K562 (cell line): ENCODE data around the gene SERPINA5. TPM values are rescaled to one million over a fixed set of nuclear protein-coding genes. Genes with fewer than 3 reads are reported as not detected.

ENCODE experiments used
- ATAC-seq: fragments of 200-7000 bp; cut with Tn5 transposase; 3 replicates; pipeline ENCODE4 v1.9.1; 2020; ENCODE audit warnings: moderate library complexity
- BruUV-seq: library from RNA; stranded (reverse); fragments of 400-500 nt; replicated peaks from 2 replicates; lab custom pipeline; 2021; lab: Mats Ljungman, UMichigan
- CTCF ChIA-PET: fragments of 300-600 bp; formaldehyde crosslinking; extraction: SDS; loops from one replicate; lab custom pipeline; 2021; ENCODE audit warnings: low intra/inter-chr PET ratio; lab: Yijun Ruan, JAX
- POLR2A ChIA-PET: fragments of 300-600, 350-650 bp; sonication (Branson Sonifier 250); formaldehyde crosslinking; extraction: SDS; loops from one replicate; lab custom pipeline; 2021; ENCODE audit warnings: antibody characterized with exemption, inconsistent platforms; lab: Yijun Ruan, JAX
- DNase-seq, 4 experiments: peaks; one replicate each; pipeline versions ENCODE4 v3.0.0 to v3.0.0-alpha.2; 2011 to 2018; ENCODE audit warnings: low spot score in 3 of 4, mixed read lengths in 3 of 4; ENCODE audit errors: extremely low read depth in 1 of 4
- FAIRE-seq: peaks from 2 replicates; lab custom pipeline; 2011; peaks lifted over from hg19 to GRCh38; lab: Jason Lieb, UNC
- H2AFZ ChIP-seq: 2 replicates; pipeline ENCODE4 v1.6.0; 2011; ENCODE audit warnings: low read depth, low read length, control low read depth, inconsistent platforms
- H3K27ac ChIP-seq: fragments of 200-600 bp; 3 replicates; pipeline ENCODE4 v1.8.0; 2011; ENCODE audit warnings: low read depth, mild to moderate bottlenecking, control low read depth, inconsistent platforms, low read length, moderate library complexity, mixed read lengths; ENCODE audit errors: extremely low read depth
- H3K27me3 ChIP-seq, 2 experiments: fragments of 300-600 bp in 1 of 2; 2 replicates in 1 of 2; 3 replicates in 1 of 2; pipeline versions ENCODE4 v1.6.0 to v1.8.0; 2011; ENCODE audit warnings: inconsistent platforms in 2 of 2, low read length in 2 of 2, mild to moderate bottlenecking in 1 of 2, mixed read lengths in 1 of 2, moderate library complexity in 1 of 2; ENCODE audit not compliant: control insufficient read depth in 2 of 2, insufficient read depth in 2 of 2
- H3K36me3 ChIP-seq: fragments of 300-600 bp; 3 replicates; pipeline ENCODE4 v1.8.0; 2011; ENCODE audit warnings: mild to moderate bottlenecking, low read length, inconsistent platforms; ENCODE audit not compliant: control insufficient read depth, insufficient read depth
- H3K4me1 ChIP-seq, 2 experiments: fragments of 200-600 bp in 1 of 2; replicated peaks in 1 of 2; 2 replicates in 1 of 2; 3 replicates in 1 of 2; pipeline versions ENCODE4 v1.5.1 to v1.8.0; 2011; ENCODE audit warnings: inconsistent platforms in 2 of 2, low read length in 2 of 2, mild to moderate bottlenecking in 1 of 2, mixed read lengths in 1 of 2, moderate library complexity in 1 of 2; ENCODE audit not compliant: control insufficient read depth in 2 of 2, insufficient read depth in 2 of 2
- H3K4me2 ChIP-seq: 2 replicates; pipeline ENCODE4 v1.6.1; 2011; ENCODE audit warnings: low read length, control low read depth, inconsistent platforms, mixed read lengths; ENCODE audit not compliant: insufficient read depth
- H3K4me3 ChIP-seq: fragments of 200-600 bp; sonication (generic), shearing (Covaris generic); 2 replicates; pipeline ENCODE4 v1.5.1; 2016; ENCODE audit warnings: control low read depth, inconsistent platforms
- H3K79me2 ChIP-seq: fragments of 200-600 bp; 3 replicates; pipeline ENCODE4 v1.8.0; 2011; ENCODE audit warnings: low read length, inconsistent platforms; ENCODE audit not compliant: control insufficient read depth, insufficient read depth
- H3K9ac ChIP-seq, 2 experiments: 2 replicates each; pipeline versions ENCODE4 v1.6.0 to v1.6.1; 2011; ENCODE audit warnings: low read depth in 2 of 2, low read length in 2 of 2, control low read depth in 1 of 2, inconsistent platforms in 1 of 2, mild to moderate bottlenecking in 1 of 2, mixed read lengths in 1 of 2; ENCODE audit not compliant: insufficient read depth in 1 of 2
- H3K9me1 ChIP-seq: one replicate; pipeline ENCODE4 v1.6.0; 2011; ENCODE audit warnings: inconsistent platforms, mild to moderate bottlenecking, low read length, moderate library complexity; ENCODE audit not compliant: control insufficient read depth, insufficient read depth
- H3K9me3 ChIP-seq: replicated peaks from 2 replicates; pipeline ENCODE4 v1.5.1; 2011; ENCODE audit warnings: low read depth, low read length, inconsistent platforms; ENCODE audit not compliant: control insufficient read depth, insufficient read depth
- H4K20me1 ChIP-seq: replicated peaks from 2 replicates; pipeline ENCODE4 v1.6.1; 2011; ENCODE audit warnings: low read length, inconsistent platforms, mixed read lengths; ENCODE audit not compliant: control insufficient read depth, insufficient read depth
- BMI1 ChIP-seq: fragments of 150-350 bp; IDR thresholded peaks from 2 replicates; pipeline ENCODE4 v1.6.1; 2014; ENCODE audit warnings: low read length
- BRD9 ChIP-seq: fragments of 450-650 bp; IDR thresholded peaks from 2 replicates; pipeline ENCODE4 v1.6.1; 2018; ENCODE audit warnings: low read depth; ENCODE audit not compliant: partially characterized antibody
- FUS ChIP-seq: fragments of 200-400 bp; formaldehyde crosslinking; optimal IDR thresholded peaks from 2 replicates; pipeline ENCODE3; 2017; ENCODE audit warnings: low read depth, low read length
- HNRNPK ChIP-seq: fragments of 200-400 bp; formaldehyde crosslinking; IDR thresholded peaks from one replicate; pipeline ENCODE4 v1.6.1; 2018; ENCODE audit warnings: mild to moderate bottlenecking, low read depth, low read length; ENCODE audit not compliant: poor library complexity, severe bottlenecking
- MXI1 ChIP-seq: IDR thresholded peaks from 2 replicates; pipeline ENCODE4 v1.6.1; 2011; ENCODE audit warnings: low read depth, mild to moderate bottlenecking, improper control_type of control experiment, low read length
- NR4A1 ChIP-seq, 2 experiments: fragments of 250-450 bp in 1 of 2; fragments of 450-650 bp in 1 of 2; sonication (Bioruptor Pico) in 1 of 2; IDR thresholded peaks; 2 replicates each; pipeline versions ENCODE4 v1.4.0 to v1.6.1; 2016 to 2020; ENCODE audit warnings: mild to moderate bottlenecking in 2 of 2, missing compliant biosample characterization in 1 of 2, missing genetic modification characterization in 1 of 2, moderate library complexity in 1 of 2
- SAFB ChIP-seq: fragments of 200-400 bp; formaldehyde crosslinking; IDR thresholded peaks from 2 replicates; pipeline ENCODE4 v1.6.1; 2017; ENCODE audit warnings: low read depth, low read length, borderline replicate concordance
- SFPQ ChIP-seq: fragments of 200-400 bp; formaldehyde crosslinking; IDR thresholded peaks from 2 replicates; pipeline ENCODE4 v1.6.1; 2017; ENCODE audit warnings: mild to moderate bottlenecking, low read depth, low read length, moderate library complexity
- TCF3 ChIP-seq: sonication (generic); formaldehyde crosslinking; IDR thresholded peaks from 2 replicates; pipeline ENCODE4 v1.4.0; 2020; ENCODE audit warnings: mild to moderate bottlenecking, missing genetic modification reagents
- TRIM24 ChIP-seq, 2 experiments: fragments of 450-650 bp; IDR thresholded peaks; 2 replicates each; pipeline ENCODE4 v1.6.1; 2016
- U2AF1 ChIP-seq: fragments of 200-400 bp; formaldehyde crosslinking; optimal IDR thresholded peaks from 2 replicates; pipeline ENCODE3; 2017; ENCODE audit warnings: mild to moderate bottlenecking, low read depth, low read length, moderate library complexity
- ZNF143 ChIP-seq: sonication (generic); formaldehyde crosslinking; IDR thresholded peaks from 2 replicates; pipeline ENCODE4 v1.9.0; 2022; ENCODE audit warnings: mild to moderate bottlenecking, missing genetic modification reagents
- ZNF639 ChIP-seq, 2 experiments: fragments of 200-800 bp in 1 of 2; sonication (Bioruptor generic) in 1 of 2; sonication (generic) in 1 of 2; formaldehyde crosslinking in 1 of 2; IDR thresholded peaks in 1 of 2; conservative IDR thresholded peaks in 1 of 2; 2 replicates each; pipeline versions ENCODE4 v1.5.0 to v1.6.1; 2016 to 2020; ENCODE audit warnings: missing compliant biosample characterization in 1 of 2, missing genetic modification characterization in 1 of 2, missing genetic modification reagents in 1 of 2
- WGBS: fragments of 100-300 bp; shearing (Covaris generic); methylation state at CpG from one replicate; pipeline ENCODE4 v1.1.6; 2016; ENCODE audit warnings: low coverage, mixed read lengths; ENCODE audit not compliant: insufficient coverage; ENCODE audit errors: missing lambda C conversion rate; 5-methylcytosine and 5-hydroxymethylcytosine counted together
- in situ Hi-C: fragments of 300-500 bp; cut with MboI; formaldehyde crosslinking; loops from 4 replicates; pipeline ENCODE4 v1.15.0; 2018; ENCODE audit warnings: inconsistent platforms, mixed read lengths
- intact Hi-C: fragments of 100-400 bp; cut with micrococcal nuclease; formaldehyde crosslinking; loops from 2 replicates; pipeline ENCODE4 v1.14.2; 2022
- polyA plus RNA-seq, 8 experiments: library from polyadenylated mRNA; depleted of rRNA in 4 of 8; stranded (reverse) in 5 of 8; unstranded in 3 of 8; fragments of >200 nt; fragmentation: Nextera tagmentation in 2 of 8; fragmentation: Illumina TruSeq in 1 of 8; extraction: Ambion mirVana in 2 of 8; extraction: Trizol in 1 of 8; gene quantifications; 2 replicates each; pipeline versions ENCODE4 v1.2.1 to v1.2.3, GENCODE V29; 2011 to 2014; ENCODE audit warnings: inconsistent platforms in 1 of 8, missing spikeins in 1 of 8
- total RNA-seq, 7 experiments: library from RNA; depleted of rRNA in 6 of 7; stranded (reverse); fragments of >200 nt in 6 of 7; fragmentation: Illumina TruSeq in 2 of 7; extraction: Trizol in 2 of 7; gene quantifications; 2 replicates each; pipeline versions ENCODE4 v1.2.1 to v1.2.3, GENCODE V29; 2011 to 2021; ENCODE audit warnings: low replicate concordance in 1 of 7
- TF ChIP-seq, protein P1 (sequence below): fragments of 250-450 bp; sonication (Bioruptor Pico); IDR thresholded peaks from 2 replicates; pipeline ENCODE4 v1.5.0; 2020; ENCODE audit warnings: mild to moderate bottlenecking, borderline replicate concordance

The SERPINA5 gene
- total and polyA plus RNA-seq, 9 of the 15 experiments (the other 6 are each of a cell fraction or from before 2014, with no cell fraction given) = 0.38 TPM; not detected in 8

DNA sequence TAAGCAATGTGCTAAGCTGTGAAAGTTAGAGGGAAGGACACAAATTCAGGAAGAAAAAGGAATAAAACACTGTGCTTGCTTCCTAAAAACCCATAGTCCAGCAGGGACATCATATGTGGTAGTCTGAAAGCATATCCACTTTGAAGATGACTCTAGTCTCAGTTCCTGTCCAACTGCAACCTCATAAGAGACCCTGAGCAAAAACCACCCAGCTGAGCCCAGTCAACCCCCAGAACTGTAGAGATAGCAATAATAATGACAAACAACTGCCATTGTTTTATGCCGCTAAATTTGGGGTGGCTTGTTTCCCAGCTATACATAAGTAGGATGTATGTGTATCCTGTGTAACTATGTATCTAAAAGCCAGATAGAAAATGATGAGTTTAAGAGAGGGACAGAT is 23.9 kb upstream of the SERPINA5 start:
- FAIRE-seq (no peak), ATAC-seq (no peak), DNase-seq (no peak)
- Histone ChIP-seq H4K20me1 (no peaks in the 10 kb centered on the region), H3K79me2 (no peaks in the 10 kb centered on the region), H3K9me1 (no peaks in the 10 kb centered on the region), H3K9me3 (no peaks in the 10 kb centered on the region), H2AFZ (no peak overlapping the region), H3K27ac (no peak overlapping the region), H3K4me3 (no peak overlapping the region), H3K9ac (no peak overlapping the region), H3K4me1 (no peaks in the 10 kb centered on the region), H3K4me2 (no peak overlapping the region), H3K36me3 (no peaks in the 10 kb centered on the region), H3K27me3 (no peaks in the 10 kb centered on the region)
- no TSS peak for BruUV-seq
- CTCF ChIA-PET = interaction anchor here (0.6 kb wide), 1 partner anchor 129 kb away, joined by 3 read pairs; no protein-coding TSS in a partner anchor
- intact Hi-C loops (no loop called here), in situ Hi-C loops (no loop called here)
- POLR2A ChIA-PET = no interaction called here
- 0% methylated on average over 1 of the region's 1 CpG for WGBS
- TF ChIP-seq U2AF1 (no peak), TRIM24 (IDR thresholded peaks at IDR 0.05) (no peak), HNRNPK (no peak), SFPQ (no peak), NR4A1 (CRISPR knock-in tag; IDR thresholded peaks at IDR 0.05) (no peak), NR4A1 (tag; IDR thresholded peaks at IDR 0.05) (no peak), FUS (no peak), MXI1 (no peak), ZNF143 (CRISPR knock-in tag) (no peak), BRD9 (no peak), ZNF639 (CRISPR knock-in tag; conservative IDR thresholded peaks at IDR 0.05 in 1 of 2, IDR thresholded peaks at IDR 0.05 in 1 of 2) (no peak), TCF3 (no peak), SAFB (no peak), BMI1 (no peak)
- TF ChIP-seq, protein P1, sequence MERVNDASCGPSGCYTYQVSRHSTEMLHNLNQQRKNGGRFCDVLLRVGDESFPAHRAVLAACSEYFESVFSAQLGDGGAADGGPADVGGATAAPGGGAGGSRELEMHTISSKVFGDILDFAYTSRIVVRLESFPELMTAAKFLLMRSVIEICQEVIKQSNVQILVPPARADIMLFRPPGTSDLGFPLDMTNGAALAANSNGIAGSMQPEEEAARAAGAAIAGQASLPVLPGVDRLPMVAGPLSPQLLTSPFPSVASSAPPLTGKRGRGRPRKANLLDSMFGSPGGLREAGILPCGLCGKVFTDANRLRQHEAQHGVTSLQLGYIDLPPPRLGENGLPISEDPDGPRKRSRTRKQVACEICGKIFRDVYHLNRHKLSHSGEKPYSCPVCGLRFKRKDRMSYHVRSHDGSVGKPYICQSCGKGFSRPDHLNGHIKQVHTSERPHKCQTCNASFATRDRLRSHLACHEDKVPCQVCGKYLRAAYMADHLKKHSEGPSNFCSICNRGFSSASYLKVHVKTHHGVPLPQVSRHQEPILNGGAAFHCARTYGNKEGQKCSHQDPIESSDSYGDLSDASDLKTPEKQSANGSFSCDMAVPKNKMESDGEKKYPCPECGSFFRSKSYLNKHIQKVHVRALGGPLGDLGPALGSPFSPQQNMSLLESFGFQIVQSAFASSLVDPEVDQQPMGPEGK (CRISPR knock-in tag) = no peak
